Nephron progenitor cell (in vitro differentiated cells): ENCODE results near the gene TIPARP.

Source experiments
- DNase-seq: peaks from one replicate; pipeline ENCODE4 v3.0.0; 2021
- H3K27ac Mint-ChIP-seq: 2 replicates; pipeline ENCODE4 v1.8.0; 2021; ENCODE audit warnings: mild to moderate bottlenecking, moderate library complexity, mixed read lengths
- H3K27me3 Mint-ChIP-seq: 2 replicates; pipeline ENCODE4 v1.8.0; 2021; ENCODE audit warnings: mild to moderate bottlenecking, low read depth, mixed read lengths; ENCODE audit not compliant: poor library complexity
- H3K36me3 Mint-ChIP-seq: 2 replicates; pipeline ENCODE4 v1.8.0; 2021; ENCODE audit warnings: low read depth, mixed read lengths
- H3K4me1 Mint-ChIP-seq: 2 replicates; pipeline ENCODE4 v1.8.0; 2021; ENCODE audit warnings: mixed read lengths
- H3K4me3 Mint-ChIP-seq: 2 replicates; pipeline ENCODE4 v1.8.0; 2021; ENCODE audit warnings: mild to moderate bottlenecking, moderate library complexity, mixed read lengths
- H3K9me3 Mint-ChIP-seq: 2 replicates; pipeline ENCODE4 v1.8.0; 2021; ENCODE audit warnings: mild to moderate bottlenecking, moderate library complexity, mixed read lengths
- TF ChIP-seq, protein P1 (sequence below): fragments of 200-600 bp; sonication (generic); IDR thresholded peaks from 2 replicates; pipeline ENCODE4 v1.5.0; 2021; ENCODE audit warnings: antibody characterized with exemption

The TIPARP gene

DNA sequence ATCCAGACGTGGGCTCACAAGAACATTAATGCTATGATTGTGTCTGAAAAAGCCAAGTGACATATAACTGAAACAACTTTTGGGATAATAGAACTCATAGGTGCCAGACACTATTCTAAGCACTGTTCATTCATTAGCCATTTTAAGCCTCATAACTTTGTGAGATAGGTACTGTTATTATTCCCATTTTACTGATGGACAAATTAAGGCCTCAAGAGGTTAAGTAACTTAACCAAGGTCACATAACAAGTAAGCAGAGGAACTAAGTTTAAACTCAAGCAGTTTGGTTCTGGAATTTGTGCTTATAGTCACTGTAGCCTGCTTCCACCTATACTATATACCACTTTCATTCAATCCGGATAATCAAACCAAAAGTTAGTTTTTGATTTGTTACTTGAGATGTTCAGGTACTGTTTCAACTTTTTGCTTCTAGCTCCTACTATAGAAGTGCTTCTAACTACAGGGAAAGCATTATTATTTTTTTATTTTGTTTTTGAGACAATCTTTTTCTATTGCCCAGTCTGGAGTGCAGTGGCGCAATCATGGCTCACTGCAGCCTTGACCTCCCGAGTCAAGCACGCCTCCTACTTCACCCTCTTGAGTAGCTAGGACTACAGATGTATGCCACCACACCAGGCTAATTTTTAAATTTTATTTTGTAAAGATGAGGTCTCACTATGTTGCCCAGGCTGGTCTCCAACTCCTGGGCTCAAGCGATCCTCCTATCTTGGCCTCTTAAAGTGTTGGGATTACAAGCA, 41.9 kb downstream of the TIPARP start:
- Mint-ChIP-seq H3K4me1 (no peaks in the 10 kb centered on the region), H3K36me3 (peaks cover 26% of the 10 kb centered on the region), H3K27me3 (no peaks in the 10 kb centered on the region), H3K27ac (no peak overlapping the region), H3K9me3 (no peaks in the 10 kb centered on the region), H3K4me3 (no peak overlapping the region)
- no peak for DNase-seq
- TF ChIP-seq, protein P1, sequence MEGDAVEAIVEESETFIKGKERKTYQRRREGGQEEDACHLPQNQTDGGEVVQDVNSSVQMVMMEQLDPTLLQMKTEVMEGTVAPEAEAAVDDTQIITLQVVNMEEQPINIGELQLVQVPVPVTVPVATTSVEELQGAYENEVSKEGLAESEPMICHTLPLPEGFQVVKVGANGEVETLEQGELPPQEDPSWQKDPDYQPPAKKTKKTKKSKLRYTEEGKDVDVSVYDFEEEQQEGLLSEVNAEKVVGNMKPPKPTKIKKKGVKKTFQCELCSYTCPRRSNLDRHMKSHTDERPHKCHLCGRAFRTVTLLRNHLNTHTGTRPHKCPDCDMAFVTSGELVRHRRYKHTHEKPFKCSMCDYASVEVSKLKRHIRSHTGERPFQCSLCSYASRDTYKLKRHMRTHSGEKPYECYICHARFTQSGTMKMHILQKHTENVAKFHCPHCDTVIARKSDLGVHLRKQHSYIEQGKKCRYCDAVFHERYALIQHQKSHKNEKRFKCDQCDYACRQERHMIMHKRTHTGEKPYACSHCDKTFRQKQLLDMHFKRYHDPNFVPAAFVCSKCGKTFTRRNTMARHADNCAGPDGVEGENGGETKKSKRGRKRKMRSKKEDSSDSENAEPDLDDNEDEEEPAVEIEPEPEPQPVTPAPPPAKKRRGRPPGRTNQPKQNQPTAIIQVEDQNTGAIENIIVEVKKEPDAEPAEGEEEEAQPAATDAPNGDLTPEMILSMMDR = no peak

DNA sequence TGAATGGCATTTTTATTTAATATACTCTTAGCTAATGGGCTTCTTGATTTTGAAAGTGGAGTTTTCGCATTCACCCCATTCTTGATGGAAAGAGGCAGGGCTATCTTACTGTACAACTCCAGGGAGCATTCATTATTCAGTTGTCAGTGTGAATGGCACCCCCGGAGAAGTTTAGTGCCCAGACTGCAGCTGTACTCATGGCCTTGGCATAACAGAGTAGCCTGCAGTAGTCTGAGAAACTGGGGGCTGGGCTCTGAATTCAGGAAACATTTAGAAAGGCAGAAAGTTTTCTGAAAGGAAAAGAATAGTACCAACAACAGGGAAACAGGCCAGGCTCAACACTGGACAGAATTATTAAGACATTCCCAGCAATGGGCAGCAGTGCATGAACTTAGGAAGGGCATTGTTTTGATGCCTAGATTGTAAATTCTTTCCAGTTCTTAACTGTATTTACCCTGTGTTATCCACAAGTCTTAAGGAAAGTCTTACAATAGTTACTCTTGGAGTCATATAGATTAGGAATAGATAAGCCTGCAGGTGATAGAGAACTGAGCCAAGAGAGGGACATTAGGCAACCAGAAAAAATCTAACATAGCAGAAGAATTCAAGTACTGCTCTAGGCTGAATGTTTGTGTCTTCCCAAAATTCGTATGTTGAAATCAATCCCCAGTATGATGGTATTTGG, 44.4 kb downstream of the TIPARP start:
- no peak for DNase-seq
- no peak overlapping the region for H3K27ac Mint-ChIP-seq
- peaks cover 6% of the 10 kb centered on the region for H3K4me1 Mint-ChIP-seq
- no peak overlapping the region for H3K4me3 Mint-ChIP-seq
- TF ChIP-seq, protein P1 = no peak
- no peaks in the 10 kb centered on the region for H3K27me3 Mint-ChIP-seq
- H3K9me3 Mint-ChIP-seq = no peaks in the 10 kb centered on the region
- H3K36me3 Mint-ChIP-seq = peaks cover 25% of the 10 kb centered on the region

DNA sequence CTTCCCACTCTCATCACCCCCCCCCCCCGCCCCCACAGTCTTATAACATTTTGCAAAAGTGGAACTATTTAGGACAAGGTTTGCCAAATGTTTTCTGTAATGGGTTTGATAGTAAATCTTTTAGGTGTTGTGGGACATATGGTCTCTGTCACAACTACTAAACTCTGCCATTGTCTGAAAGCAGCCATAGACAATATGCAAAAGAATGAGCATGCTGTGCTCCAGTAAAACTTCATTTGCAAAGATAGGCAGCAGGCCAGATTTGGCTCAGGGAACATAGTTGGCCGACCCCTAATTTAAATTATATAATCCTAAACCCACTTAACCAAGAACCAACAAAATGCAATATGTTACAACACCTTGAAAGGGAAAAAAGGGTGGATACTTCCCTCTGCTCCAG, 46.4 kb downstream of the TIPARP start:
- Mint-ChIP-seq H3K27me3 (no peaks in the 10 kb centered on the region), H3K27ac (no peak overlapping the region), H3K9me3 (no peaks in the 10 kb centered on the region), H3K4me3 (no peak overlapping the region), H3K36me3 (peaks cover 17% of the 10 kb centered on the region), H3K4me1 (peaks cover 14% of the 10 kb centered on the region)
- DNase-seq = no peak
- TF ChIP-seq, protein P1 = no peak

DNA sequence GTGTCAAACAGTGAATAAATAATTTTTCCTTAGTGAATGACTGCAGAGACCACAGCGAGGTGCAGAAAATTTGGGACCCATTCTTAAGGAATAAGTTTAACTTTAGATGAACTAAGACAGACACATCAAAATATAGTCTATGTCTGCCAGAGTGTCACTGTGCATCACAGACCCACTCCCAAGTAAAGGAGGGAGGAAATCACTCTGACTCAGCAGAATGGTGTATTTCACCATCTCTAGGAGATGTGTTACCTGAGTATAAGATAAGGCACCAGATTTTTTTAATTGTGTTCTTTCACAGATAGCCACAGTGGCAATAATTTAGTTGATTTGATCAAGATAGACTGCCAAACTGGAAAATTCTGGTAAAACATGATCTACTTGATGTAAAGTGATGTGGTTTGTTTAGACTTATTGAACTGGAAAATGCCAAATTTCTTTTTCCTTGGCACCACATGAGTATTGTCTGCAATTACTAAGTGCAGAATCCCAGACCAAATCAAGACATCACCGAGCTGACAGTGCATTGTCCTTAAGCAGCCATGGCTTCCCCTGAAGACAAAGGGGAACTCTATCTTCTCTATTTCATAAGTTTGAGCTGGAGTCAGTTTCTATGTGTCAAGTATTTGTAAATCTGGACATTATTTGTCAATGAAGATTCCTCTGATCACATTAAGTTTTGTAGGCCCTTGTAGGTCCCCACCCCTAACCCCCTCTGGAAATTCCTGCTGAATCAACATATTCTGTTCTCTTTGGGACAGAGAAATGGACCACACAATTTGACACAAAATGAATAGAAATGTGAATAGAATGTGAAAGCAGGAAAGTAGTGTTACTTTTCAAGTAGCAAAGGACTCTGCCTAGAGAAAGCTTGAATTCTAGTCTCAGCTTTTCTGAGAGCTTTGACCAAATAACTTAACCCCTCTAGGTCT, 47.6 kb downstream of the TIPARP start:
- TF ChIP-seq, protein P1 = no peak
- DNase-seq = no peak
- peaks cover 14% of the 10 kb centered on the region for H3K4me1 Mint-ChIP-seq
- H3K9me3 Mint-ChIP-seq = no peaks in the 10 kb centered on the region
- peaks cover under 1% of the 10 kb centered on the region for H3K27me3 Mint-ChIP-seq
- H3K36me3 Mint-ChIP-seq = peaks cover 11% of the 10 kb centered on the region
- H3K4me3 Mint-ChIP-seq = no peak overlapping the region
- H3K27ac Mint-ChIP-seq = no peak overlapping the region

DNA sequence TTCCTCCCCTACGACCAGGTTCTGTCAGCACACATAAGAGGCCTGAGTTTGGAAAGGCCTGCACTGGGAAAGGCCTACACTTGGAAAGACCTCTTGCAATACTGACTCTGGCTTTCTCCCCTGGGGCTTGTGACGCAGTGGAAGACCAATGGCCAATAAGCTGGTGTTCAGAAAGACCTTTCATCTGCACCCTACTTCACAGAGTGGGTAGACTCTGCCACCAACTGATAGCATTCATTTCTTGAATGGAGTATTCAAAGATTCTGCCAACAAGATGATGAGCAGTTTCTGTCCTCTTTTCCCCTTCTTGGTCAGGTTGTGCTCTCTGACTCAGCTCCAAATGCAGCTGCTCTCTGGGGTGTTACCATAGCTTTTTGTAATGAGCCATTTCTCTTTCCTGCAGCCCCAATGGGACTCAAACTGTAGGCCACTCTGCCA, 48.8 kb downstream of the TIPARP start:
- peaks cover 10% of the 10 kb centered on the region for H3K36me3 Mint-ChIP-seq
- no peak overlapping the region for H3K4me3 Mint-ChIP-seq
- H3K9me3 Mint-ChIP-seq = no peaks in the 10 kb centered on the region
- peaks cover 4% of the 10 kb centered on the region for H3K27me3 Mint-ChIP-seq
- TF ChIP-seq, protein P1 = no peak
- H3K4me1 Mint-ChIP-seq = peaks cover 19% of the 10 kb centered on the region
- DNase-seq = no peak
- peak overlapping the region; percentile 89 for H3K27ac Mint-ChIP-seq
